ENCODE results near the gene NFATC2.

The NFATC2 gene

GRCh38 chr20:51512645-51513044 lies 29.9 kb downstream of the NFATC2 start:
- DNase-seq, result no peak

DNA sequence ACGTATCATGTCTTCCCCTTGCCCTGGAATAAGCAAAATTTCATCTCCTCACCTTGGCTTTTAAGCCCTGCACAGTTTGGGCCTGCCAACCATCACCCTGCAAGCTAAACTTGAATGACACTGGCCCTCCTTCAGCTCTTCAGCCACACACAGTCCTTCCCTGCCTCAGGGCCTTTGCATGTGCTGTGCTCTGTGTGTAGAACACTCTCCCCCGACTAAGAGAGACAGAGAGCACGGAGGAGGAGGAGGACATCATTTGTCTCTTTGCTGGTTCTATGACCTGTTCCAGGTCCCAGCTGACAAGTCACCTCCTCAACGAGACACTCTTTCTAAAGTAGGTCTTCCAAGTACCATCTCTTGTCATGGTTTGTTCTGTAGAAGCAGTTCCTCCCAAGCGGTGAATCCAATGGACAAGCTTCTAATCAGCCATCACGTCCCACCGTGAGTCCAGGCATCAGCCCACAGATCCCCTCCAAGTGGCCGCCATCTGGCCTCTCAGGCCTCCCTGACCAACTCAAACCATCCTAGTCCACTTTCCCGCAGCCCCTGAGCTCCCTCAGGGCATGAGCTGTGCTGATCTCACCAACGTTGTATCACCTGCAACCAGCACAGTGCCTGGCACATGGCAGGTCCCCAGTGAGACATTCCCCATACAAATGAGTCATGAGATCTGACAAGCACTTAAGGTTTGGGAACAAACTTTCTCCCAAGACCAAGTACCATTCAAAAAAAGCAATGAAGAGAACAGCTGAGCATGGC lies 30.5 kb downstream of the NFATC2 start:
- DNase-seq, result no peak

- no peak for DNase-seq
Observed at GRCh38 chr20:51510936-51511605, 31.4 kb downstream of the NFATC2 start.

DNA sequence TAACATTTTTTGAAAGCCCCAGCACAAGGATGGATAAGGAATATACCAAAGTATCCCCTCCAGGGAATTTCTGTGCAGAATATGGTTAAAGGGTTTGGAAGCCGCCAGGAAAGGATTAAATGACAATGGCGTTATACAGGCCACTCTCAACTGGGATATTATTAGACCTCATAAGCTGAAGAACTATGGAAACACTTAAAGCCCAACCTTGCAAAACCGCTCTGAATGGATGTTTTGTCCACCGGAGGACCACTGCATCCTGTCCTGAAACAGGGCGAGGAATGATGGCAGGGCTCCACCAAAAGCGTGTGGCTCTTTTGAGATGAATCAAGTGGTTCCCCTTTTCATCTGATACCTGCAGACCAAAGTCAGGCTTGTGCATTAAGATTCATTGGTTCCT lies 32.4 kb downstream of the NFATC2 start:
- no peak for DNase-seq

GRCh38 chr20:51509208-51509607 lies 33.3 kb downstream of the NFATC2 start:
- DNase-seq, result no peak

GRCh38 chr20:51508780-51509179 lies 33.7 kb downstream of the NFATC2 start:
- DNase-seq, result no peak

DNA sequence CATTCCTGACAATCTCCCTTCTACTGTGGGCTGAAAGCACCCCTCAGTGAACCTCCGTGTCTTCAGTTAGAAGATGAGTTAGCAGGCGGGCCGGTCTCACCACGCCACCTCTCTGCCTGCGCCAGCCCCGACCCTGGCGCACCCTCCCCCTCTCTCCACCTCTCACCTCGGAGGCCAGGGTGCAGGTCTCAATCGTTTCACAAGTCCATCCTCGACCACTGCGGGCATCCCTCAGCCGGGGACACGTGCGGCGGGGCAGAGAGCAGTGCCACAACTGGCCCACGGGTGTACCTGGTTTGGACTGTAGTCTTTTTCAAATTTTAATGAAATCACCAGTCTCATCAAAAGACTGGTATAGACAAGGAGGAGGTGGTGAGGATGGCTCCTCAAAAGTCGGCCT lies 34.4 kb downstream of the NFATC2 start:
- DNase-seq, result no peak

- no peak for DNase-seq
Observed at GRCh38 chr20:51507216-51508036, 35.1 kb downstream of the NFATC2 start.

DNA sequence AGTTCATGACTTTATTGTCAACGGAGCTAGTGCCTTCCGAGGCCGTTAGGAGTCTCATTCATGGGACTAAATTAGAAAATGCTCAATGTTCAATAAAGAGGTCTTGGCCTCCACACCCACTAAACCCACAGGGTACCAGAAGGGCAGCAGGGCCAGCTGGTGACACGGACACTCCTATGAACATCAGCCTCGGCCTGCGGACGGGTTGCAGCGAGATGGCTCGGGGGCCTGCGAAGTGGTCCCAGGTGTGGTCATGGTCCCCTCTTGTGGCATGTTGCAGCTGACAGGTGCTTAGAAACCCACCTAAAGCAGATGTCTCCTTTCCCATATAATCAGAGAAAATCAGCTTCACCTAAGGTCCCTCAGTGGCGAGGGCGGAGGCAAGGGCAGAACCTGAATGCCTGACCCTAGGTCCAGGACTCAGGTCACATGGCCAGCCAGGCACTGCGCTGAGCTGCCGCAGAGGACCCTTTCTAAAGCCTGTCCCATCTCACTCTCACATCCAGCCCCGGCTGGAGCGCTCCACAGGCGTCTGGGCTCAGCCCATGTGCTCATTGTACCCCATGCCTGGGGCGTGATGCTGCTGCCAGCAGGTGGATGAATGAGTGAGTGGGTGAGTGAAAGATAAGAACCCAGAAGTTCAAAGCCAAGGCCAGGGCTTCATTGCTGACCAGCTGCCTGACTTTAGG lies 35.8 kb downstream of the NFATC2 start:
- DNase-seq, result no peak

GRCh38 chr20:51505566-51505965 lies 37.0 kb downstream of the NFATC2 start:
- no peak for DNase-seq

DNA sequence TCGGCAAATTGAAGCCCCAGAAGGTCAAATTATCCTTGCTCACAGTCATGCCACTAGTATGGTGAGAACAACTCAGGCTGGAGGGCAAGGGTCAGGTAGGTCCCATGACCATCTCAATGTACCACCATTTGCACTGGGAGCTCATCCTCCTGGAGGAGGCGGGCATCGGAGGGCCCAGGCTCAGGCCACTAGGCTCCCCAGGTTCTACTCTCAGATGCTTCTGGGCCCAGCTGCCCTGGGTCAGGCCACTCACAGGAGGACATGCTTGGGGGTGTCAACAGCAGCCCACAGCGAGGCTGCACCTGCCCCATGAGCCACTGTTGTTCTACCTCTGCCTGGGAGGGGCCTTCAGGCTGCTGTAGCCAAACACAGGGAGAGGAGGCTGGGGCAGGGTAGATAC lies 39.1 kb downstream of the NFATC2 start:
- DNase-seq, result no peak

DNA sequence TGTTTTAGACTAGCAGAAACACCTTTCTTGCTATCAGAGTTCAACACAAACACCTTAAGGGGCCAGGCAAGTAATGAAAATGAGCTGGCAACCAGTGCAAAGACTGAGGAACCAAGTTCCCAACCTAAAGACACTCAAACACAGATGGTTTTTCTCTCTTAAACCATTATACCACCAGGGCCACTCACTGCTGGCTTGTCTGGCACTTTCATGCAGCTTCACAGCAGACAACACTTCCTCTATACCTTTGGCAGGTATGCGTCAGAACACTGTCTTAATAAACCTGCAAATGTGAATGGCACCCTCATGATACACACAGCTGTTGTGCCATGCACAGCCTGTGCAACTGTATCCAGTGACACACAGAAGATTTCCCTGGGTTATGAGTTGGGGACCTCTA lies 41.6 kb downstream of the NFATC2 start:
- DNase-seq, result no peak

DNA sequence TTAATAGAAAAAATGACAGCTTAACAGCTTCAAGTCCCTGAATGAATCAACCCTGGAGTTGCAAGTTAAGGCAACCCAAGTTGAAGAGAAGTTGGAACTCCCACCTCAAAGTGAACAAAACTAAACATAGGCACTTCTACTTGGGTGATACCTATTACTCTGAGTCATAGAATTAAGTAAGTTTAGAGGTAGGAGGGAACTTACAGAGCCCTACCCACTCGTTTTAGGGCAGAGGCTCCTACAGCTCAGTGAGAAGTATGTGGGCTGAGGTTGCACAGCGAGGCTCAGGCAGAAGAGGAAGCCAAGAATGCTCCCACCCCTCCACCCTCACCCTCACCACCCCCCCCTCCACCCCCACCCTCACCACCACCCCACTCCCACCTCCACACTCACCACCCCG lies 42.2 kb downstream of the NFATC2 start:
- DNase-seq, result no peak

GRCh38 chr20:51498765-51499540 lies 43.6 kb downstream of the NFATC2 start:
- no peak for DNase-seq

GRCh38 chr20:51497542-51498467 lies 44.7 kb downstream of the NFATC2 start:
- no peak for DNase-seq

GRCh38 chr20:51496964-51497363 lies 45.6 kb downstream of the NFATC2 start:
- DNase-seq, result no peak

- DNase-seq, result no peak
Observed at GRCh38 chr20:51495921-51496545, 46.5 kb downstream of the NFATC2 start.

DNA sequence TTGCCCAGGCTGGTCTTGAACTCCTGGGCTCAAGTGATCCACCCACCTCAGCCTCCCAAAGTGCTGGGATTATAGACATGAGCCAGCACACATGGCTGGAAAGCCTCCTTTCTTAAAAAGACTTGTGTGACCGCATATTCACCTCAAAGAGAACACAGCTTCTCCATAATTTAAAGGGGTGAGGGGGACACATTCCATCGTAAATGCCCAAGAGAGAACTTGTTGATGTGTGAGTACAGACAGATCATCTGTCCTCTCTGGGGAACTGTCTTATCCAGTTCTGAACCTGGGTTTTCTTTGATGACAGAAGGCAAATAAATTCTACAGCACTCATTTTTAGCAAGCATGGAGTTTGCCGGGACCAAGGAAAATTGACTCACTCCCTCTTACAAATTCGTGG lies 47.2 kb downstream of the NFATC2 start:
- DNase-seq, result no peak

DNA sequence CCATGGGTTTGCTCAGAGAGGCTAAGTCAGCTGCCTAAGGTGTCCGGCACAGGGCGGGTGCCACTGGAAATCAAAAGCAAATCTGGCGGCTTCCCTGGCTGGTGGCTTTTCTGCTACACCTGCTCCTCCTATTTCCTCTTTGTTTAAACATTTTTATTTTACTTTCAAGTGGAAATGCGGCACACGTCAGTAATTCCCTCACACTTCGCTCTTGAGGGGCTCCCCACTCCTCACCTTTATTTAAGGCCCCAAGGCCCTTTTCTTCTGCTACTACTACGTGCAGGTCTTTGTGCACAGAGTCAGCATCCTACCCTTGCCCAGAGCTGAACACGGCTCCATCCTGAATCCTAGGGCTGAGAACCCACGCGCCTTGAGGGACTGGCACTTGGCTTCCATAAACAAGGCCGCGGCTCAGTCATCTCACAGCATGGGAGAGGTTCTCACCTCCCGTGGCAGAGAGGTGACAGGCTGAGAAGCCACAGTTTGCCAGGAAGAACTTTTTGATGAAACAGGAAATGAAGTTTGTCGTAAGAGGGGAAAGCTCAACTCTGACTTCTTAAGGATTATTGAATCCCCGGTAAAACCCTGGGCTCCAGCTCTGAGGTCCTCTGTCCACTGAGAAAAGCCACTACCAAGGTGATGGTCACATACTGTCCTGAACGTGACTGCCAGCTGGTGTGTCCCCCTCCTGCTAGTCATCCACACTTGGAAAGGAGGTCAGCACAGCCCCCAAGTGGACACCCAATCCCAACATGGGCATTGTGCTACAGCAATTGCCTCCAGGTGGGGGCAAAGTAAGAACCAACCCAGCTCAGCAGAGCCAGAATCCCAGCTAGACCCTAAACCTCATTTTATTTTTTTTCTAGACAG lies 48.0 kb downstream of the NFATC2 start:
- DNase-seq, result no peak

DNA sequence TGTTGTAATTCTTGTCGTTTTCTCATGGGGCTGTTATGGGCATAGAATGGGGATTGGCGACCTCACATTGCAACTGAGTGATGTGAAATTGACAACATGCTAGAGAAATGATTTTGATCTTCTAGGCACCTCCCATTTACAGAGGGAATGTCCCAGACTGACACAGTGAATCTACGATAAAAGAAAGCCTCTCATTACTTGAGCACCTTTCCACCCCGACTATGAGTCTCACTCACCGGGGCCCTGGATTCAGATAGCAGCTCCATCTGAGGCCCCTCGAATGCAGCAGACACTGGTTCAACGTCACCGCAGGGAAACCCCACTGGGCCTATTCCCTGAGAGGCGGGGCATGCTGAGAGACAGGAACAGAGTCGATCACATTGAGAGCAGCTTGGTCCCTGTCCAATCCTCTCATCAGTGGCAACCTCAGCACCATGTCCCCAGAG lies 49.1 kb downstream of the NFATC2 start:
- no peak for DNase-seq
